IPS-18a (cell line): Measurements from ENCODE around the gene SELENOI.
"Not testable (repeated sequence)": the region's sequence is repeated elsewhere in the genome, so short reads cannot be mapped to it uniquely, and the experiment has no call there.

ENCODE experiments used
- H3K27ac ChIP-seq: one replicate; pipeline ENCODE4 v1.5.1; 2013; ENCODE audit warnings: low read length
- H3K27me3 ChIP-seq: one replicate; pipeline ENCODE4 v1.6.1; 2013; ENCODE audit warnings: mild to moderate bottlenecking, low read length; ENCODE audit not compliant: control insufficient read depth, insufficient read depth
- H3K36me3 ChIP-seq: one replicate; pipeline ENCODE4 v1.6.1; 2013; ENCODE audit warnings: low read depth, low read length; ENCODE audit not compliant: control insufficient read depth
- H3K4me1 ChIP-seq: one replicate; pipeline ENCODE4 v1.6.1; 2013; ENCODE audit warnings: low read depth, low read length; ENCODE audit not compliant: control insufficient read depth
- H3K4me3 ChIP-seq: one replicate; pipeline ENCODE4 v1.5.1; 2013; ENCODE audit warnings: low read length
- H3K9ac ChIP-seq: one replicate; pipeline ENCODE4 v1.6.1; 2013; ENCODE audit warnings: mild to moderate bottlenecking, low read length, moderate library complexity
- H3K9me3 ChIP-seq: one replicate; pipeline ENCODE4 v1.6.1; 2013; ENCODE audit warnings: low read depth, low read length; ENCODE audit not compliant: control insufficient read depth

Gene SELENOI

GRCh38 chr2:26363958-26364357, 18.0 kb downstream of the SELENOI start:
- Histone ChIP-seq H3K9ac (no peak overlapping the region), H3K36me3 (peaks cover 23% of the 10 kb centered on the region), H3K27ac (no peak overlapping the region), H3K27me3 (no peaks in the 10 kb centered on the region), H3K4me1 (no peaks in the 10 kb centered on the region), H3K4me3 (no peak overlapping the region), H3K9me3 (no peaks in the 10 kb centered on the region)

DNA sequence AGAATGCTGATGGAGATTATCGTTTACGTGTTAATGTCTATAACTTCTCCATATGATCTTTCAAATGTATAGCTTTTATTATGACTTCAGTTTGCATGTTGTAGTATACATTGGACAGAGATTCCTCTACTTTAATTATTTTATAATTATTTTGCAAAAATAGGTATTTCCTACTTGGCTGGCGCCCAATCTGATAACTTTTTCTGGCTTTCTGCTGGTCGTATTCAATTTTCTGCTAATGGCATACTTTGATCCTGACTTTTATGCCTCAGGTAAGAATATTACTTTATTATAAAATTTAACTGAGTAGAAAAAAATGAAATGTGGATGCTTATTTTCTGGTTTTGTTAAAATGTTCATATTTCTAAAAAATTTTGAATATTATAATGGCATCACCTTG, 18.7 kb downstream of the SELENOI start:
- H3K9me3 ChIP-seq = no peaks in the 10 kb centered on the region
- no peak overlapping the region for H3K9ac ChIP-seq

GRCh38 chr2:26366957-26367356, 21.0 kb downstream of the SELENOI start:
- no peaks in the 10 kb centered on the region for H3K4me1 ChIP-seq
- H3K27ac ChIP-seq = no peak overlapping the region
- H3K9me3 ChIP-seq = no peaks in the 10 kb centered on the region
- H3K36me3 ChIP-seq = peaks cover 25% of the 10 kb centered on the region
- H3K4me3 ChIP-seq = no peak overlapping the region
- no peaks in the 10 kb centered on the region for H3K27me3 ChIP-seq
- H3K9ac ChIP-seq = no peak overlapping the region

More for the DNA sequence above, 18.7 kb downstream of the SELENOI start:
- H3K27ac ChIP-seq = no peak overlapping the region
- H3K4me1 ChIP-seq = no peaks in the 10 kb centered on the region
- H3K4me3 ChIP-seq = no peak overlapping the region
- peaks cover 25% of the 10 kb centered on the region for H3K36me3 ChIP-seq
- no peaks in the 10 kb centered on the region for H3K27me3 ChIP-seq

DNA sequence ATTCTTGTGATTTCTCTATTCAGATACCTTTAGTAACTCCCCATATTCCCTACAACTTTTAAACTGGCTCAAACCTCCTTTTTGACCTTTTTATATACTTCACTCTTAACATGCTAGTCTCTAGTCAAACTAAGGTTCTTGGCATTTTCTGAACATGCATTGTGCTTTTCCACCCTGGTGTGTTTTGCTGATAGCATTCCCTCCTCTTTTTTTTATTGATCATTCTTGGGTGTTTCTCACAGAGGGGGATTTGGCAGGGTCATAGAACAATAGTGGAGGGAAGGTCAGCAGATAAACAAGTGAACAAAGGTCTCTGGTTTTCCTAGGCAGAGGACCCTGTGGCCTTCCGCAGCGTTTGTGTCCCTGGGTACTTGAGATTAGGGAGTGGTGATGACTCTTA, 23.7 kb downstream of the SELENOI start:
- not testable (repeated sequence) for H3K4me1 ChIP-seq, H3K9ac ChIP-seq, H3K27me3 ChIP-seq, H3K9me3 ChIP-seq, H3K4me3 ChIP-seq, H3K27ac ChIP-seq
- H3K36me3 ChIP-seq = peaks cover 38% of the 10 kb centered on the region

DNA sequence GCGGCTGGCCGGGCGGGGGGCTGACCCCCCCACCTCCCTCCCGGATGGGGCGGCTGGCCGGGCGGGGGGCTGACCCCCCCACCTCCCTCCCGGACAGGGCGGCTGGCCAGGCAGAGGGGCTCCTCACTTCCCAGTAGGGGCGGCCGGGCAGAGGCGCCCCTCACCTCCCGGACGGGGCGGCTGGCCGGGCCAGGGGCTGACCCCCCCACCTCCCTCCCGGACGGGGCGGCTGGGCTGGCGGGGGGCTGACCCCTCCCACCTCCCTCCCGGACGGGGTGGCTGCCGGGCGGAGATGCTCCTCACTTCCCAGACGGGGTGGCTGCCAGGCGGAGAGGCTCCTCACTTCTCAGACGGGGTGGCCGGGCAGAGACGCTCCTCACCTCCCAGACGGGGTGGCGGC, 25.0 kb downstream of the SELENOI start:
- H3K27me3 ChIP-seq, H3K4me3 ChIP-seq, H3K27ac ChIP-seq, H3K4me1 ChIP-seq, H3K9me3 ChIP-seq, H3K9ac ChIP-seq: not testable (repeated sequence)
- H3K36me3 ChIP-seq = peaks cover 45% of the 10 kb centered on the region

DNA sequence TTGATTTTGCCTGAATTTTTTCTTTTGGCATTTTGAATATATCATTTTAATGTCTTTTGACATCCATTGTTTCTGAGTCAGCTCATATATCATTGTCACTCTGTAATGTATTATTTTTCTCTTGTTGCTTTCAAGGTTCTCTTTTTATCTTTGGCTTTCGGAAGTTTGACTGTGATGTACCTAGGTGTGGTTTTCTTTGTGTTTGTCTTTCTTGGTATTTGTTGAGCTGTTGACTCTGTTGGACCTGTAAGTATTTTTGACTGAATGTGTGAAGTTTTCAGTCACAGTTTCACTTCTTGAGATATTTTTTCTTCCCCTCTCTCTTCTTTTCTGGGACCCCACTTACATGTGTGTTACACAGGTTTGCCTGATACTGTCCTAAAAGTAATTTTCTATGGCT, 30.9 kb downstream of the SELENOI start:
- H3K4me1 ChIP-seq = no peaks in the 10 kb centered on the region
- no peak overlapping the region for H3K4me3 ChIP-seq
- no peaks in the 10 kb centered on the region for H3K9me3 ChIP-seq
- peaks cover 45% of the 10 kb centered on the region for H3K36me3 ChIP-seq
- H3K27ac ChIP-seq = no peak overlapping the region
- no peaks in the 10 kb centered on the region for H3K27me3 ChIP-seq
- H3K9ac ChIP-seq = no peak overlapping the region

DNA sequence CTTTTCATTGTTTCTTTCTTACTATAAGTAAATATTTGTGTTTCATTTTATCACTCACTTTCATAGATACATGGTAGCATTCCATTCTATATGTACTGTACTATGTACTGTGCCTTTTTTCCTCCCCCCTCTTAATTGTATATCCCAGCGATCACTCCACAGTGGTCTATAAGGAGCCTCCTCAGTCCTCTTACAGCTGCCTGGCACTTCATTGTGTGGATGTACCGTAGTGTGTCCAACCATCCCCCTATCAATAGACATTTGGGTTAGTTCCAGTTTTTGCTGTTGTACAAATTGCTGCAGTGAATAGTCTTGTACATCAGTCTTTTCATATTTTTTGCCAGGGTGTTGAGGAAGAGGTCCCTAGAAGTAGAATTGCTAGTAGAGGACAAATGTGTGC, 34.3 kb downstream of the SELENOI start:
- no peaks in the 10 kb centered on the region for H3K9me3 ChIP-seq
- H3K4me3 ChIP-seq = no peak overlapping the region
- no peaks in the 10 kb centered on the region for H3K4me1 ChIP-seq
- H3K36me3 ChIP-seq = peaks cover 36% of the 10 kb centered on the region
- H3K9ac ChIP-seq = no peak overlapping the region
- no peaks in the 10 kb centered on the region for H3K27me3 ChIP-seq
- no peak overlapping the region for H3K27ac ChIP-seq

- Histone ChIP-seq H3K4me3 (no peak overlapping the region), H3K4me1 (no peaks in the 10 kb centered on the region), H3K9ac (no peak overlapping the region), H3K36me3 (peaks cover 42% of the 10 kb centered on the region), H3K27ac (no peak overlapping the region), H3K27me3 (no peaks in the 10 kb centered on the region), H3K9me3 (no peaks in the 10 kb centered on the region)
These were observed 36.6 kb downstream of the SELENOI start for GRCh38 chr2:26382564-26382963.

- Histone ChIP-seq H3K4me1 (no peaks in the 10 kb centered on the region), H3K4me3 (no peak overlapping the region), H3K27me3 (no peaks in the 10 kb centered on the region), H3K27ac (no peak overlapping the region), H3K9ac (no peak overlapping the region), H3K9me3 (no peaks in the 10 kb centered on the region), H3K36me3 (peaks cover 41% of the 10 kb centered on the region)
These were observed 38.2 kb downstream of the SELENOI start for GRCh38 chr2:26384183-26384582.

DNA sequence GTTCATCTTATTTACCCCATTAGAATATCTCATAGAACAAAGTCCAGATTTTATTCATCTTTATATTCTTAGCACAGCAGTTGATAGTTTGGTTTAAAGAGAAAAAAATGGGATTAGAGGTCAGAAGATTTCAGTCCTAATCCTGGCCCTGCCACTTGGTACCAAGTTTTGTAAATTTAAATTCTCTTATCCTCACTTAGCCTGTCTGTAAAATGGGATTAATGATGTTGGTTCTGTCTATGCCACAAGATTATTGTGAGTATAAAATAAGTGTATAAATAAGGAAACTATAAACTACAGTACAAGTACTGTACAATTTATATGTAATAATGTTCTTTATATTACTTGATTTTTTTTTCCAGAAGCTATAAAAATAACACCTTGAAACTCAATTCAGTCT, 38.7 kb downstream of the SELENOI start:
- no peaks in the 10 kb centered on the region for H3K9me3 ChIP-seq
- H3K27ac ChIP-seq = no peak overlapping the region
- peaks cover 45% of the 10 kb centered on the region for H3K36me3 ChIP-seq
- no peak overlapping the region for H3K9ac ChIP-seq
- H3K4me3 ChIP-seq = no peak overlapping the region
- no peaks in the 10 kb centered on the region for H3K27me3 ChIP-seq
- no peaks in the 10 kb centered on the region for H3K4me1 ChIP-seq

- H3K4me1 ChIP-seq = no peaks in the 10 kb centered on the region
- peaks cover 45% of the 10 kb centered on the region for H3K36me3 ChIP-seq
- H3K27ac ChIP-seq = no peak overlapping the region
- no peaks in the 10 kb centered on the region for H3K9me3 ChIP-seq
- no peaks in the 10 kb centered on the region for H3K27me3 ChIP-seq
- no peak overlapping the region for H3K4me3 ChIP-seq
- no peak overlapping the region for H3K9ac ChIP-seq
These were observed 41.2 kb downstream of the SELENOI start for GRCh38 chr2:26387189-26387588.

DNA sequence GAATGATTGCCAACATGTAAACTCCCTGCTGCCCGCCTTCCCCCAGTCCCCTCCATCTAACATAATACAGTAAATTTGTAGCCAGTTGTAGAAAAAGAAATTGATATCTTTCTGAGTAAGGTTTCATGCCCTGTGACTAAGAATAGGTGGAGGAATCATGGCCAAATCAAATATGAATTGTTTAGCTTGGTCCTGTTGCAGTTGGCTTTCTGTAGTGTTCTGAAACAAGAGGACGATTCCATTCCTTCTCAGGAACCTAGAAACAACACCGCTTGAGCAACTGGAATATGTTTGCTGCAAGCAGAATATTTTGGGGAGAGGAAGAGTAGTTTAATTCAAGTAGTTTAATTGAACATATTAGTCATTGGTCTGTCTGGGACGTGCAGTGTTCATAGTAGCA, 48.8 kb downstream of the SELENOI start:
- Histone ChIP-seq H3K27me3 (no peaks in the 10 kb centered on the region), H3K9ac (no peak overlapping the region), H3K27ac (no peak overlapping the region), H3K9me3 (no peaks in the 10 kb centered on the region), H3K4me3 (no peak overlapping the region), H3K4me1 (no peaks in the 10 kb centered on the region), H3K36me3 (peaks cover 6% of the 10 kb centered on the region)
